Activated CD4-positive, alpha-beta T cell treated with anti-CD3 and anti-CD28 coated beads, Interleukin-2, amount 50 U/mL, for 4 hours (primary cell): ENCODE data around the gene SLX1A.
A peak's percentile ranks its signal among the peaks of the same experiment; 100 is the strongest.
"Not testable (repeated sequence)": the region's sequence is repeated elsewhere in the genome, so short reads cannot be mapped to it uniquely, and the experiment has no call there.

Experiments
- DNase-seq, 2 experiments: peaks; one replicate each; pipeline ENCODE4 v3.0.0-alpha.2; 2020

Gene SLX1A

DNA sequence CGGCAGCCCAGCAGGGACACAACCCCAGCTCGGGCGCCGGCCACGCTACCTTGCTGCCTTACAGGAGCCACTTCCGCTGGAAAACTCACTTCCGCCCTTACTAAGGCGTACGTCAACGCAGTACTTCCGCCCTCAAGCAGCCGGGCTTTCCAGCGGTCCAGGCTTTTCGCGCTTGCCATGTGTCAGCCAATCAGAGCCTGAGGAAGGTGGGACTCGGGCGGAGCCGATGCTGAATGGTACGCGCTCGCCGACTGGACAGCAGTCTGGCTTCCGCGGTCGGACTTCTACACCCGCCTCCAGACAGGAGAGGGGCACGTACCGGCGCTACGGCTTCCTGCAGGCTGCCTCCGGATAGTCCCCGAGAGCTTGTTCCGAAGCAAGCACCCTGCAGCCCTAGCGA, at the start of gene SLX1A, which contains the start of gene BOLA2B:
TSS of gene SLX1A (plus strand) at position 261 of the 400 bp plus-strand sequence. CDS start 210 bp downstream, outside the sequence.
TSS of gene BOLA2B (minus strand) at position 52 of the 400 bp plus-strand sequence. CDS start 71 bp downstream, outside the sequence.
- not testable (repeated sequence) for DNase-seq

DNA sequence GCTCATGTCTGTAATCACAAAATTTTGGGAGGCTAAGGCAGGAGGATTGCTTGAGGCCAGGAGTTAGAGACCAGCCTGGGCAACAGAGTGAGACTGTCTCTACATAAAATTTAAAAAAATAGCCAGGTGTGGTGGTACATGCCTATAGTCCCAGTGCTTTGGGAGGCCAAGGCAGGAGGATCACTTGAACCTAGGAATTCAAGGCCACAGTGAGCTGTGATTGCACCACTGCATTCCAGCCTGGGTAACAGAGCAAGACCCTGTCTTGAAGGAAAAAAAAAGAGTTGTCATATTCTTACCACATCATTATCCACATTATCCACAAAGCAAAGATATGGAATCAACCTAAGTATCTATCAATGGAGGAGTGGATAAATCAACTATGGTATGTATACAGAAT, 49.7 kb upstream of the SLX1A start:
- no peak for DNase-seq

DNA sequence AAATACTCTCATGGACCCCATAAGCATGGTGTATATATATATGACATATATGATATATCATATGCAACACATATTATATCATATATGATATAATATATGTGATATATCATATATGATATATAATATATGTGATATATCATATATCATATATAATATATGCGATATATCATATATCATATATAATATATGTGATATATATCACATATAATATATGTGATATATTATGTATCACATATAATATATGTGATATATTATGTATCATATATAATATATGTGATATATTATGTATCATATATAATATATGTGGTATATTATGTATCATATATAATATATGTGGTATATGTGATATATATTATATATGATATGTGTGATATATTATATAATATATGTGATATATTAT, 48.8 kb upstream of the SLX1A start:
- DNase-seq = no peak

DNA sequence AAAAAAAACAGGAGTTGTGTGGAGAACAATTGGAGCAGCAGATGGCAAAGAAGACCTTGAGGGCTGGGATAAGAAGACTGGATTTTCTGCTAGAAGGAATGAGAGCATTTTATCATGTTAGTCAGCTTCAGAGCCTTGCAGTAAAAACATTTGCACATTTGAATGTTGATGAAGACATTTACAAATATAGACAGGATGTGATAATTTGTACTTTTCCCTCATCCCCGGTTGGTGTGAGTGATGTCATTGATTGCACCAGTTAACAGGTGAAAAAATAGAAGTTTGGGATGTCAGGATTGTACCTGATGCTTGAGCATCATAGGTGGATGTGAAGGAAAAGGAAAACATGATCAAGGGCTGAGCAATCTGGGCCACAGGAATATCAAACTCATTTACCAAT, 48.0 kb upstream of the SLX1A start:
- no peak for DNase-seq

DNA sequence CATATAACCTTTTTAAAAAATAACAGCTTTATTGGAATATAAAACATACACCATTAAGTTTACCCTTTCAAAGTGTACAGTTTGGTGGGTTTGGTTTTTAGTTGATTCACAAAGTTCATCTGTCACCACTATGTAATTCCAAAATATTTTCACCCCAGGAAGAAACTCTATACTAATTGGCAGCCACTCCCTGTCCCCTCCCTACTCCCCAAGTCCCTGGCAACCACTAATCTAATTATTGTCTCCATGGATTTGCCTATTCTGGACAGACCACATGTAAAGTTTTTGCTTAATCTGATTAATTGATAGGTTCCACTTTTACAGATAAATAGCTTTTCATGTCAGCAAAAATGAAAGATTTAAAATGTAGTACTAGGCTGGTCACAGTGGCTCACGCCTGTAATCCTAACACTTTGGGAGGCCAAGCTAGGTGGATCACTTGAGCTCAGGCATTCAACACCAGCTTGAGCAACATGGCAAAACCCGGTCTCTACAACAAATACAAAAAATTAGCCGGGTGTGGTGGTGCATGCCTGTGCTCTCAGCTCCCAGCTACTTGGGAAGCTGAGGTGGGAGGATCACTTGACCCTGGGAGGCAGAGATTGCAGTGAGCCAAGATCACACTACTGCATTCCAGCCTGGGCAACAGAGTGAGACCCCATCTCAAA, 45.7 kb upstream of the SLX1A start:
- no peak for DNase-seq

DNA sequence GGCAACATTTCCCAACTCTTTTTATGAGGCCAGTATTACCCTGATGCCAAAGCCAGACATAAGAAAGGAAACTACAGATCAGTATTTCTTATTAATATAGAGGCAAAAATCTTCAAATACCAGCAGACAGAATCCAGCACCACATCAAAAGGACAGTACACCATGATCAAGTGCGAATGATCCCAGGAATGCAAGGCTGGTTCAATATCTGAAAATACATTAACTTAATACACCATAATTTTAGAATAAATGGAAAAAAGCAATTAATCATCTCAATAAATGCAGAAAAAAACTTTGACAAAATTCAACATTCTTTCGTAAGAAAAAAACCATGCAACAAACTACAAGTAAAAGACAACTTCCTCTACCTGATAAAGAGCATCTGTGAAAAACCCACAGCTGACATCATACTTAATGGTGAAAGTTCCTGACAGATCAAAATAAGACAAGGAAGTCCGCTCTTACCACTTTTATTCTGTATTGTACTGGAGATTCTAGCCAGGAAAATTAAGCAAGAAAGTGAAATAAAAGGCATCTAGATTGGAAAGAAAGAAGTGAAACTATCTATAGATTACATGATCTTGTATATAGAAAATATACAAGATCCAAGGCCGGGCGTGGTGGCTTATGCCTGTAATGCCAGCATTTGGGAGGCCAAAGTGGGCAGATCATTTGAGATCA, 44.3 kb upstream of the SLX1A start:
- DNase-seq = no peak

DNA sequence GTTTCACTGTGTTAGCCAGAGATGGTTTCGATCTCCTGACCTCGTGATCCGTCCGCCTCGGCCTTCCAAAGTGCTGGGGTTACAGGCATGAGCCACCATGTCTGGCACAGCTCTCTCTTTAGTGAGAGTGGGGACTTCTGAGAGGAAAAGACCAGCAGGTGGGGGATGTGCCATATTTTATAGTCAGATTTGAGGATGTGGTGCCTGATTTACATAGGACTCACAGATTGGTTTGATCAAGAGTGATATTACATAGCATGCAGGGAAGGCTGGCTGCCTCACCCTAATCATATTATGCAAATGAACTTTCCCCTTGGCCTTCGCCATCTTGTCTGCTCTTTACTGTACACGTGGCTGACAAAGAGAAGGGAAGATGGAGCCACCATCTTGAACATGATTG, 42.6 kb upstream of the SLX1A start:
- no peak for DNase-seq

DNA sequence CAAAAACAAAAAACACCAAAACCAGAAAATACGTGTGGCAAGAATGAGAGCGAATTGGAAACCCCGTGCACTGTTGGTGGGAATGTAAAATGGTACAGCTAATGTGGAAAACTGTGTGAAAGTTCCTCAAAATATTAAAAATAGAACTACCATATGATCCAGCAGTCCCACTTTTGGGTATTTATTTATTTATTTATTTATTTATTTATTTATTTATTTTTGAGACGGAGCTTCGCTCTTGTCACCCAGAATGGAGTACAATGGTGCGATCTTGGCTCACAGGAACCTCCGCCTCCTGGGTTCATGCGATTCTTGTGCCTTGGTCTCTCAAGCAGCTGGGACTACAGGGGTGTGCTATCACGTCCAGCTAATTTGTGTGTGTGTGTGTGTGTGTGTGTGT, 41.2 kb upstream of the SLX1A start:
- DNase-seq = no peak

DNA sequence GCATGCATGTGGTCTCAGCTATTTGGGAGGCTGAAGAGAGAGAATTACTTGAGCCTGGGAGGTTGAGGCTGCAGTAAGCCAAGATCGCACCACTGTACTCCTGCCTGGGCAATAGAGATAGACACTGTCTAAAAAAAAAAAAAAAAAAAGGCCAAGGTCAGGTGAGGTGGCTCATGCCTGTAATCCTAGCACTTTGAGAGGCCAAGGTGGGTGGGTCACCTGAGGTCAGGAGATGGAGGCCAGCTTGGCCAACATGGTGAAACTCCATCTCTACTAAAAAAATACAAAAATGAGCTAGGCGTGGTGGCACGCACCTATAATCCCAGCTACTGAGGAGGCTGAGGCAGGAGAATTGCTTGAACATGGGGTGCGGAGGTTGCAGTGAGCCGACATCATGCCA, 38.5 kb upstream of the SLX1A start:
- DNase-seq = no peak

DNA sequence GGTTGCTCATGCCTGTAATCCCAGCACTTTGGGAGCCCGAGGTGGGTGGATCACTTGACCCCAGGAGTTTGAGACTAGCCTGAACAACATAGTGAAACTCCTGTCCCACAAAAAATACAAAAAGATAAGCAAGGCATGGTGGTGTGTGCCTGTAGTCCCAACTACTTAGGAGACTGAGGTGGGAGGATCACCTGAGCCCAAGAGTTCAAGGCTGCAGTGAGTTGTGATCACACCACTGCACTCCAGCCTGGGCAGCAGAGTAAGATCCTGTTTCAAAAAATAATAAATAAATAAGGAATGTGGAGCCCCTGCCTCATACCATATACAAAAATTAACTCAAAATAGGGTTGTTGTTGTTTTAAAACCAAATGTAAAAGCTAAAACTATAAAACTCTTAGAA, 36.5 kb upstream of the SLX1A start:
- no peak for DNase-seq

DNA sequence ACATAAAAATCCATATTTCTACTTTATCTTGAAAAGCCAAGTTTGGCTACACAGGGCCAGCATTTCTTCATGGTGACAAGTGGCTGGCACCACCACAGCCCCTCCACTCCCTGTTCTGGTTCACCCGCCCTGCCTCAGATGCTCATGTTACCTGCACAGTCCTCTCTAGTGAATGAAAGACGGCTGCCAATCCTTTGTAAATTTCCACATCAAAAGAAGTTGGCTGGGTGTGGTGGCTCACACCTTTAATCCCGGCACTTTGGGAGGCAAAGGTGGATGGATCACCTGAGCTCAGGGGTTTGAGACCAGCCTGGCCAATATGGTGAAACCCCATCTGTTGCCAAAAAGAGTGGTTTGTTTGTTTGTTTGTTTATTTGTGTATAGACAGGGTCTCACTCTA, 30.1 kb upstream of the SLX1A start:
- no peak for DNase-seq

DNA sequence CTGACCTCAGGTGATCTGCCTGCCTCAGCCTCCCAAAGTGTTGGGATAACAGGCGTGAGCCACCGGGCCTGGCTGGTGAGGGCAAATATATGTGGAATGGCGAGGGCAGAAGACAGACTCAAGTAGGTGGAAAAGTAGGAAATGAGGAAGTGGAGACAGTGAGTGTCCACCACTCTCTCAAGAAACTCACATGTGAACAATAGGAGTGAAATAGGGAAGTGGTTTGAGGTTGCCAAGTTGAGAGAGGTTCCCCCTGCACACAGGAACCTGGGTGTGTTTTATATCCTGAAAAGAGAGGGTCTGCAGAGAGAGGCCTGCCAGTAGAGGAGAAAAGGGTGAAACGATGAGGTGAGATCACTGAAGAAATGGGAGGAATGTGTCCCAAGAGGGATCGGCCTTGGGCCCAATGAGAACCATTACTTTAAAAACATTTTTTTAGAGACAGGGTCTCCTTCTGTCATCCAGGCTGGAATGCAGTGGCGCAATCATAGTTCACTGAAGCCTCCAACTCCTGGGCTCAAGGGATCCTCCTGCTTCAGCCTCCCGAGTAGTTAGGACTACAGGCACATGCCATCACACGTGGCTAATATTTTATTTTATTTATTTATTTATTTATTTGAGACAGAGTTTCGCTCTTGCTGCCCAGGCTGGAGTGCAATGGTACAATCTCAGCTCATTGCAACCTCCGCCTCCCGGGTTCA, 27.3 kb upstream of the SLX1A start:
- DNase-seq = no peak

DNA sequence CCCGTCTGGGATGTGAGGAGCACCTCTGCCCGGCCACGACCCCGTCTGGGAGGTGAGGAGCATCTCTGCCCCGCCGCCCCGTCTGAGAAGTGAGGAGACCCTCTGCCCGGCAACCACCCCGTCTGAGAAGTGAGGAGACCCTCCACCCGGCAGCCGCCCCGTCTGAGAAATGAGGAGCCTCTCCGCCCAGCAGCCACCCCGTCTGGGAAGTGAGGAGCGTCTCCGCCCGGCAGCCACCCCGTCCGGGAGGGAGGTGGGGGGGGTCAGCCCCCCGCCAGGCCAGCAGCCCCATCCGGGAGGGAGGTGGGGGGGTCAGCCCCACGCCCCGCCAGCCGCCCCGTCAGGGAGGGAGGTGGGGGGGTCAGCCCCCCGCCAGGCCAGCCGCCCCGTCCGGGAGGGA, 24.9 kb upstream of the SLX1A start:
- DNase-seq = not testable (repeated sequence)

DNA sequence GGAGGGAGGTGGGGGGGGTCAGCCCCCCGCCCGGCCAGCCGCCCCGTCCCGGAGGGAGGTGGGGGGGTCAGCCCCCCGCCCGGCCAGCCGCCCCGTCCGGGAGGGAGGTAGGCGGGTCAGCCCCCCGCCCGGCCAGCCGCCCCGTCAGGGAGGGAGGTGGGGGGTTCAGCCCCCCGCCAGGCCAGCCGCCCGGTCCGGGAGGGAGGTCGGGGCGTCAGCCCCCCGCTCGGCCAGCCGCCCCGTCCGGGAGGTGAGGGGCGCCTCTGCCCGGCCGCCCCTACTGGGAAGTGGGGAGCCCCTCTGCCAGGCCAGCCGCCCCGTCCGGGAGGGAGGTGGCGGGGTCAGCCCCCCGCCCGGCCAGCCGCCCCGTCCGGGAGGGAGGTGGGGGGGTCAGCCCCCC, 24.3 kb upstream of the SLX1A start:
- DNase-seq = not testable (repeated sequence)

DNA sequence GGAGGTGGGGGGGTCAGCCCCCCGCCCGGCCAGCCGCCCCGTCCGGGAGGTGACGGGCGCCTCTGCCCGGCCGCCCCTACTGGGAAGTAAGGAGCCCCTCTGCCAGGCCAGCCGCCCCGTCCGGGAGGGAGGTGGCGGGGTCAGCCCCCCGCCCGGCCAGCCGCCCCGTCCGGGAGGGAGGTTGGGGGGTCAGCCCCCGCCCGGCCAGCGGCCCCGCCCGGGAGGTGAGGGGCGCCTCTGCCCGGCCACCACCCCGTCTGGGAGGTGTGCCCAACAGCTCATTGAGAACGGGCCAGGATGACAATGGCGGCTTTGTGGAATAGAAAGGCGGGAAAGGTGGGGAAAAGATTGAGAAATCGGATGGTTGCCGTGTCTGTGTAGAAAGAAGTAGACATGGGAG, 23.5 kb upstream of the SLX1A start:
- not testable (repeated sequence) for DNase-seq

DNA sequence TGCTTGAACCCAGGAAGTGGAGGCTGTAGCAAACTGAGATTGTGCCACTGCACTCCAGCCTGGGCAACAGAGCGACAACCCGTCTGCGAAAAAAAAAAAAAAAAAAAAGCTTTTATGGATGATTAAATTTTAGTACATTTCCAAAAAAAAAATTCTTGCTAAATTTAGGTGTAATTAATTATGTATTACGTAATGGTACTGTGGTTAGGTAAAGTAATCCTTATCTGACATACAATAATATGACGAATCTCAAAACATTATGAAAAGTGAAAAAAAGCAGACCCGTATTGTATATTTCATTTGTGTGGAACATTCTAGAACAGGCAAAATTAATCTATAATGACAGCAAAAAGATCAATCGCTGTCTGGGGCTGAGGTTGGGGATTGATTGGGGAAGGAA, 20.6 kb upstream of the SLX1A start:
- no peak for DNase-seq

DNA sequence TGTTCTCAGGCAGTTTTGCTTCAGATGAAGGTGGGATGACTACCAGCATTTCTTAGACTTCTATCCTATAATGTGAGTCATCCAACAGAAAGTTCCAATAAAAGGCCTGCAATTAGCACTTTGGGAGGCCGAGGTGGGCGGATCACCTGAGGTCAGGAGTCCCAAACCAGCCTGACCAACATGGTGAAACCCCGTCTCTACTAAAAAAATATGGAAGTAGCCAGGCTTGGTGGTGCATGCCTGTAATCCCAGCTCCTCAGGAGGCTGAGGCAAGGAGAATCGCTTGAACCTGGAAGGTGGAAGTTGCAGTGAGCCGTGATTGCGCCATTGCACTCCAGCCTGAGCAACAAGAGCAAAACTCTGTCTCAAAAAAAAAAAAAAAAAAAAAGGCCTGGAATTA, 16.8 kb upstream of the SLX1A start:
- not testable (repeated sequence) for DNase-seq

DNA sequence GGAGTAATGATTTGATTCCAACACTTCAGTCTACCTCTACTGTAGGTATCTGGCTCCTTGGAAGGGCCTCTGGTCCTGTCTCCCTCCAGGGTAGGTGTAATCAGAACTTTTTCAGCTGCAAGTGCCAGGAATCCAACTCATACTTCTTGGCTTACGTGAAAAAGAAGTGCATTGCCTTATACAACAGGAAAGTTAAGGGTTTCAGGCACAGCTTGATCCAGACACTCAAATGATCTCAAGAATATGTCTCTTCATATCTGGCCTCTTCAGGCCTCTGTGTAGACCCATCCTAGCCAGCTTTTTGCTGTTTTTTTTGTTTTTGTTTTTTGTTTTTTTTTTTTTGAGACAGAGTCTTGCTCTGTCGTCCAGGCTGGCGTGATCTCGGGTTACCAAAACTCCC, 14.5 kb upstream of the SLX1A start:
- DNase-seq = no peak

DNA sequence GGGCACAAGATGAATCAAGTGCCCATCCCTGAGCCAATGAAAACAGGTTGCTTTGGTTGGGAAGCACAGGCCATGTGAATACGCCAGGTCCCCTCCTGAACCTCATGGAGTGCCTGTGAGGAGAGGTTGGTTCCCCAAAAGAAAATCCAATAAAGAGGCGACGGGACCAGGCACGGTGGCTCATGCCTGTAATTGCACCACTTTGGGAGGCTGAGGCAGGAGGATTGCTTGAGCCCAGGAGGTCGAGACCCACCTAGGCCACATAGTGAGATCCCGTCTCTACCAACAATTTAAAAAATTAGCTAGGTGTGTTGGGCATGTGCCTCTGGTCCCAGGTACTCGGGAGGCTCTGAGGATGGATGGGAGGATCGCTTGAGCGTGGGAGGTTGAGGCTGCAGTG, 13.7 kb upstream of the SLX1A start:
- no peak for DNase-seq

DNA sequence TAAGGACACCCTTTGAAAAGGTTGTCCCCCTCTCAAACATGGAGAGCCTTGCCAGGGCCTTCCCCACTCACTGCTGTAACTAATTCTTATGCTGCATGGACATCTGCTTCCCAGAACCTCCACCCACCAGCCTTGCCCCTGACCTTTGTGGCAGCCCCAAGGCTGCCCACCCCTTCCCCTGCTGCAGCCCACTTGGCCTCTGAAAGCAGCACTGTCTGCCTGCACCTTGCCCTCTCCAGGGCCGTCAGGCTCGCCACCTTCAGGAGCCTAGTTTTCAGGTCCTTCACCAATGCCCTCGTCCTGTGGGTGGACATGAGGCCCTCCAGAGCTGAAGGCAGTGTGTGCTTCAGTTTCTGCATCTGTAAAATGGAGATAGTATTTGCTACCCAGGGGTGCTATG, 12.9 kb upstream of the SLX1A start:
- no peak for DNase-seq

DNA sequence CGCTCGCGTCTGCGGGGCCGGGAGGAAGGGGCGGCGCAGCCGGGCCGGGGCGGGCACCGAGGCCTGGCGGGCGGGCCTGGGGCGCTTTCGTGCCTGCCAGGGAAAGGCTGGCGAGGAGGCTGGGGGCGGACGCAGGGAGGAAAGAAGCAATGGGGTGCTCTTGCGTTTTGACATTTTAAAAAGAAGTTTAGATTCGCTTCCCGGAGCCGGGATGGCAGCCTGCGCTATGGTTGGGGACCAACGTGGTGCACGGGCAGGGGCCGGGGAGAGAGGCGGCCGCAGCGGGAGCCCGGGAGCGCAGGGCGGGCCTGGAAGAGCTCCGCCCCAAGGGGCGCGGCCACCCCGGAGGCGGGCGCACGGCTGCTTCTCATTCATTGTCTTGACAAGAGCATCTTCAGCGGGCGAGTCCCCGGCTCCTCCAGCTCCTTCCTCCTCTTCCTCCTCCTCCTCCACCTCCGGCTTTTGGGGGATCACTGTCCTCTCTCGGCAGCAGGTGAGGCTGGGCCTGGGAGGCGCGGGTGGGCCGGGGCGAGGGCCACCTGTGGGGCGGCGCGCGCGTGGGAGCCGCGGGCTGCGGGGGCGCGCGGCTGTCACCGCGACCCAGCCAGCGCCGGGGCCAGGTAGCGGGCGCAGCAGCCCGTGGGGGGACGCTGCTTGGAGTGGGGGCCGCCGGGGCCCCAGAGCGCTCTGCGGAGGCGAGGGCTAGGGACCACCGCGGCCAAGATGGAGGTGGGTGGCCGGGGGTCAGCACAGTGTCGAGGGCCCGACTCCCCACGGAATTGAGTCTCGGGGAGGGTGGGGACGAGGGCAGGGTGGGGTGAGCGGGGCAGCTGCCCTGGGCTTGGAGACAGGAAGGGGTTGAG, 10.2 kb upstream of the SLX1A start, which contains the start of gene CORO1A:
TSS of gene CORO1A (plus strand) at position 370 of the 863 bp plus-strand sequence. CDS start 1,608 bp downstream, outside the sequence.
- peak; percentile 70 to 74 for DNase-seq

DNA sequence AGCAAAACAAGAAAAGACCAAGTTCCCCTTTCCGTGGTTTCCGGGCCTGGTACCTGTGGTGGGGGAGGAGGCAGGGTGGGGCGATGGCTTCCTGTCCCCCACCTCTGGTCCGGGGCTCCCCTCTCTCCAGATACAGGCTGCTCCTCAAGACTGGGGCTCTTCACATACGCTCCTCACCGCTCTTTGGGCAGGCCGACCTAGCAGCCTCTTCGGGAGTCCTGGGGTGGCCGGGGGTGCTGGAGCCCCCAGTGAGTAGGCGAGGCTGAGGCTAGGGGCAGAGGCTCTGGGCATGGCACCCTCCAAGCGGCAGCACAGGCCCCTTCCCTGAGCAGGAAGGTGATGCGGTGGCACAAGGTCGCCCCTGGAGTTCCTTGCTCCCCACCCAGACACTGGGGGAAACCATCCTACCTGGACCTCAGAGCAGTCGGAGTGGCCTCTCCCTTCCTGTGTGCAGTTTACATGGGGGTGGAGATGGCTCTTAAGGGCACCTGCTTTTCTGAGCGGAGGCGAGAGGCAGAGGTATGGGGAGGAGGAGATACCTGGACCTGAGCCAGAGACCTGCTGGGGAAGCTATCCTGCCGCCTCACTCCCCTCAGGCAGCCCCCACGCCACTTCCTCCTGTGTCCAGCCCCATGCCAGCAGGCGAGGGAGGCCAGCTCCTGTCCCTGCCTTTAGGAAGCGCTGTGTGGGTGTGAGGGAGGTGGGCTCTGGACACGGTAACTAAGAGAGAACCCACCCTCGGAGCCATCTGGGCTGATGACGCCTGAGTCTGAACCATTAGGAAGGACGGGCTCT, 9.4 kb upstream of the SLX1A start:
- peak; percentile 43 to 49 for DNase-seq
